Tibial nerve (tissue), 4 donors: Measurements from ENCODE around the gene PLA2G2E.

ENCODE experiments used
- CTCF ChIP-seq, 5 experiments: fragments of 200-600 bp in 3 of 5; fragments of 450-650 bp in 2 of 5; sonication (generic) in 3 of 5; IDR thresholded peaks; one replicate each; pipeline ENCODE4 v1.5.1; 2016 to 2019; ENCODE audit warnings: antibody characterized with exemption in 5 of 5, mild to moderate bottlenecking in 3 of 5, moderate library complexity in 2 of 5
- EP300 ChIP-seq, 2 donors: sonication (generic); formaldehyde crosslinking; IDR thresholded peaks; one replicate each; pipeline ENCODE4 v1.6.1; 2017; ENCODE audit warnings: antibody characterized with exemption in 2 of 2, mild to moderate bottlenecking in 1 of 2
- POLR2A ChIP-seq, 2 donors: fragments of 450-650 bp; IDR thresholded peaks; one replicate each; pipeline ENCODE4 v1.6.1; 2017; ENCODE audit warnings: antibody characterized with exemption in 2 of 2, mild to moderate bottlenecking in 2 of 2, moderate library complexity in 2 of 2

GRCh38 chr1:19872190-19872589, 51.2 kb downstream of the PLA2G2E start:
- TF ChIP-seq EP300 (IDR thresholded peaks at IDR 0.05) (no peak), CTCF (IDR thresholded peaks at IDR 0.05) (peak in 1 of 5 experiments; percentile 29), POLR2A (IDR thresholded peaks at IDR 0.05) (no peak)
